Hepatocyte (in vitro differentiated cells): ENCODE measurements around the gene HIRA.

ENCODE experiments used
- EZH2 ChIP-seq: fragments of 200-600 bp; sonication (generic); IDR thresholded peaks from 2 replicates; pipeline ENCODE4 v1.6.1; 2016; ENCODE audit warnings: antibody characterized with exemption, mild to moderate bottlenecking, borderline replicate concordance
- TF ChIP-seq, protein P1 (sequence below): fragments of 200-600 bp; sonication (generic); IDR thresholded peaks from 2 replicates; pipeline ENCODE4 v1.5.1; 2016; ENCODE audit warnings: antibody characterized with exemption, mild to moderate bottlenecking; ENCODE audit not compliant: poor library complexity

DNA sequence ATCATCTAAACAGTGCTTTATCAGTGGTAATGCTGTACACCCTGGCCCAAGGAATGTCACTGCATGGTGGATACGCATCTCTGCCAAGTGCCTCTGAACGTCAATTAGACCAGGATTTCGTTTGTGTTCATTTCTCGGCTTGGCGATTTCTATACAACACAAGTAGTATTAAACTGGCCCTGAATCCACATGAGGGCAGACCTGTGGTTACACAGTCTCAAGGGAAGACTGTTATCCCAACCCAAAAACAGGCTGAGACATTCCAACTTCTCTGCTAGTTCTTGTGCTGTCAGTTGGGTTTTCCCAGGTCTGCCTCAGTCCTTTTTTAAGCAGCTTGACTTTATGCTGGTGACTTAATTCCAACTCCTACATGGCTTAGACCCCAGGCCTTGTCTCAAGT is 58.1 kb downstream of the HIRA start:
- TF ChIP-seq, protein P1, sequence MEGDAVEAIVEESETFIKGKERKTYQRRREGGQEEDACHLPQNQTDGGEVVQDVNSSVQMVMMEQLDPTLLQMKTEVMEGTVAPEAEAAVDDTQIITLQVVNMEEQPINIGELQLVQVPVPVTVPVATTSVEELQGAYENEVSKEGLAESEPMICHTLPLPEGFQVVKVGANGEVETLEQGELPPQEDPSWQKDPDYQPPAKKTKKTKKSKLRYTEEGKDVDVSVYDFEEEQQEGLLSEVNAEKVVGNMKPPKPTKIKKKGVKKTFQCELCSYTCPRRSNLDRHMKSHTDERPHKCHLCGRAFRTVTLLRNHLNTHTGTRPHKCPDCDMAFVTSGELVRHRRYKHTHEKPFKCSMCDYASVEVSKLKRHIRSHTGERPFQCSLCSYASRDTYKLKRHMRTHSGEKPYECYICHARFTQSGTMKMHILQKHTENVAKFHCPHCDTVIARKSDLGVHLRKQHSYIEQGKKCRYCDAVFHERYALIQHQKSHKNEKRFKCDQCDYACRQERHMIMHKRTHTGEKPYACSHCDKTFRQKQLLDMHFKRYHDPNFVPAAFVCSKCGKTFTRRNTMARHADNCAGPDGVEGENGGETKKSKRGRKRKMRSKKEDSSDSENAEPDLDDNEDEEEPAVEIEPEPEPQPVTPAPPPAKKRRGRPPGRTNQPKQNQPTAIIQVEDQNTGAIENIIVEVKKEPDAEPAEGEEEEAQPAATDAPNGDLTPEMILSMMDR = no peak
- no peak for TF ChIP-seq EZH2
